ENCODE results near the gene CELSR1. TPM values are rescaled to one million over a fixed set of nuclear protein-coding genes. Genes with fewer than 3 reads are reported as not detected.
A peak's percentile ranks its signal among the peaks of the same experiment; 100 is the strongest.

Gene CELSR1
- total and polyA plus RNA-seq, 8 donors = 0.75 to 3.2 (median 1.2) TPM

GRCh38 chr22:46323162-46323561, 214.3 kb downstream of the CELSR1 start:
- no peak for FAIRE-seq
- Histone ChIP-seq H3K4me3 (no peak overlapping the region), H3K4me1 (no peaks in the 10 kb centered on the region), H3K36me3 (no peaks in the 10 kb centered on the region), H3K9me3 (no peaks in the 10 kb centered on the region), H3K27me3 (no peaks in the 10 kb centered on the region), H3K27ac (no peak overlapping the region)
- intact Hi-C loops (cut with DNase I) = loop anchor here in 1 of 3 donors (5.0 kb wide), 1 partner anchor 321 kb away; no protein-coding TSS in a partner anchor
- 96% methylated on average over 19 of the region's 19 CpGs for WGBS, 2 donors
- DNase-seq = peak in 2 of 6 donors; percentile 11 to 22
- TF ChIP-seq, protein P1, sequence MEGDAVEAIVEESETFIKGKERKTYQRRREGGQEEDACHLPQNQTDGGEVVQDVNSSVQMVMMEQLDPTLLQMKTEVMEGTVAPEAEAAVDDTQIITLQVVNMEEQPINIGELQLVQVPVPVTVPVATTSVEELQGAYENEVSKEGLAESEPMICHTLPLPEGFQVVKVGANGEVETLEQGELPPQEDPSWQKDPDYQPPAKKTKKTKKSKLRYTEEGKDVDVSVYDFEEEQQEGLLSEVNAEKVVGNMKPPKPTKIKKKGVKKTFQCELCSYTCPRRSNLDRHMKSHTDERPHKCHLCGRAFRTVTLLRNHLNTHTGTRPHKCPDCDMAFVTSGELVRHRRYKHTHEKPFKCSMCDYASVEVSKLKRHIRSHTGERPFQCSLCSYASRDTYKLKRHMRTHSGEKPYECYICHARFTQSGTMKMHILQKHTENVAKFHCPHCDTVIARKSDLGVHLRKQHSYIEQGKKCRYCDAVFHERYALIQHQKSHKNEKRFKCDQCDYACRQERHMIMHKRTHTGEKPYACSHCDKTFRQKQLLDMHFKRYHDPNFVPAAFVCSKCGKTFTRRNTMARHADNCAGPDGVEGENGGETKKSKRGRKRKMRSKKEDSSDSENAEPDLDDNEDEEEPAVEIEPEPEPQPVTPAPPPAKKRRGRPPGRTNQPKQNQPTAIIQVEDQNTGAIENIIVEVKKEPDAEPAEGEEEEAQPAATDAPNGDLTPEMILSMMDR (IDR thresholded peaks at IDR 0.05) = no peak
- ATAC-seq = no peak

DNA sequence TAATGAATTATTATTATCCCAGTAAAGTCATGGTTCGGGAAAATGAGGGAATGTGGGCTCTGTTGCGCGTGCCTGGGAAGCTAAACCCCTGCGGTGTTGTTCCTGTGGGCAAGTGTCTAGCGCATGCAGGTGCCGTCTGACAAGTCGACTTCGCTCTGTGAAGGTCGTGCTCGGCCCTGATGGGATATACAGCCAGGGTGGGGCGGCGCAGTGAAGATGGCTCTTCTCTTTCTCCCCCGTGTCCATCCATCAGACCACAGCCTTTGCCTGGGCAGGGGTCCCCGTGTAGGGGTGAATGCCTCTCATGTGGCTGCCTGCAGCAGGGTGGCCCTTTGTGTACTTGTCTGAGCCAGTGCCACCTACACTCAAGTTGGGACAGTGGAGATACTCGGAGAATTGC, 214.7 kb downstream of the CELSR1 start:
- Histone ChIP-seq H3K9me3 (no peaks in the 10 kb centered on the region), H3K27me3 (no peaks in the 10 kb centered on the region), H3K27ac (no peak overlapping the region), H3K36me3 (no peaks in the 10 kb centered on the region), H3K4me3 (no peak overlapping the region), H3K4me1 (no peaks in the 10 kb centered on the region)
- FAIRE-seq = no peak
- TF ChIP-seq, protein P1 (IDR thresholded peaks at IDR 0.05) = no peak
- no peak for ATAC-seq
- DNase-seq = peak in 2 of 6 donors; percentile 10 to 39
- WGBS, 2 donors = 92 to 94% methylated on average over 15 of the region's 15 CpGs
- intact Hi-C loops (cut with DNase I) = loop anchor here in 1 of 3 donors (5.0 kb wide), 1 partner anchor 320 kb away; no protein-coding TSS in a partner anchor

DNA sequence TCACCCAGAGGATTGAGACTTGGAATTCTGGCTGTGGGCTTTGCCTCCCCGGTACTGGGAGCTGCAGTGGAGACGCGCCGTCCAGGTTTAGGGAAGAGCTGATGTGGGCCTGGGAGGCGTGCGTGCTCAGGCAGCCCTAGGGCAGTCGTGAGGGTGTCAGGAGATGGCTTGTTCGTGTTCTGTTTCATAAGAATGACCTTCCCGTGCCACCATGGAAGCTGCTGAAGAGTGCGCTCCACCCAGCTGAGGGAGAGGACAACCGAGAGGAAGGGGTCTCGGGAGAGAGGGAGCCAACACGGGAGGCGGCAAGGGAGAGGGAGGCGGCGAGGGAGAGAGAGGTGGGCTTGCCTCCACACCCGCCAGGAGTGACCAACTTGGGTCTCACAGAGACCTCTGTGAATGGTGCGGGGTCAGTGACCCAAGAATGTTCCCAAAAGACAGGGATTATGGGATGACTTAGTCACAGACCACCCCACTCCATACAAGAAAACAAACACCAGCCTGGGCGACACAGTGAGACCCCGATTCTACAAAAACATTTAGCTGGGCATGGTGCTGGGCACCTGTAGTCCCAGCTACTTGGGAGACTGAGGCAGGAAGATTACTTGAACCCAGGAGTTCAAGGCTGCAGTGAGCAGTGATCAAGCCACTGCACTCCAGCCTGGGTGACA, 216.6 kb downstream of the CELSR1 start:
- ATAC-seq (no peak), DNase-seq (peak in 2 of 6 donors; percentile 4 to 23), FAIRE-seq (no peak)
- intact Hi-C loops (cut with DNase I) = loop anchor here in 1 of 3 donors (5.0 kb wide), 1 partner anchor 319 kb away; no protein-coding TSS in a partner anchor
- TF ChIP-seq, protein P1 (IDR thresholded peaks at IDR 0.05) = no peak
- WGBS, 2 donors = 94% methylated on average over 20 of the region's 20 CpGs
- Histone ChIP-seq H3K27me3 (no peaks in the 10 kb centered on the region), H3K4me1 (no peaks in the 10 kb centered on the region), H3K27ac (no peak overlapping the region), H3K9me3 (no peaks in the 10 kb centered on the region), H3K36me3 (no peaks in the 10 kb centered on the region), H3K4me3 (no peak overlapping the region)

- no peaks in the 10 kb centered on the region for H3K4me1 ChIP-seq
- H3K4me3 ChIP-seq = no peak overlapping the region
- H3K27ac ChIP-seq = no peak overlapping the region
- intact Hi-C loops (cut with DNase I) = loop anchor here in 1 of 3 donors (5.0 kb wide), 1 partner anchor 318 kb away; no protein-coding TSS in a partner anchor
- peak in 2 of 6 donors; percentile 3 to 37 for DNase-seq
- no peak for FAIRE-seq
- no peaks in the 10 kb centered on the region for H3K9me3 ChIP-seq
- no peak for ATAC-seq
- TF ChIP-seq, protein P1 (IDR thresholded peaks at IDR 0.05) = no peak
- WGBS, 2 donors = 92 to 93% methylated on average over 14 of the region's 14 CpGs
- no peaks in the 10 kb centered on the region for H3K36me3 ChIP-seq
- no peaks in the 10 kb centered on the region for H3K27me3 ChIP-seq
These were observed 217.2 kb downstream of the CELSR1 start for GRCh38 chr22:46320166-46320710.

DNA sequence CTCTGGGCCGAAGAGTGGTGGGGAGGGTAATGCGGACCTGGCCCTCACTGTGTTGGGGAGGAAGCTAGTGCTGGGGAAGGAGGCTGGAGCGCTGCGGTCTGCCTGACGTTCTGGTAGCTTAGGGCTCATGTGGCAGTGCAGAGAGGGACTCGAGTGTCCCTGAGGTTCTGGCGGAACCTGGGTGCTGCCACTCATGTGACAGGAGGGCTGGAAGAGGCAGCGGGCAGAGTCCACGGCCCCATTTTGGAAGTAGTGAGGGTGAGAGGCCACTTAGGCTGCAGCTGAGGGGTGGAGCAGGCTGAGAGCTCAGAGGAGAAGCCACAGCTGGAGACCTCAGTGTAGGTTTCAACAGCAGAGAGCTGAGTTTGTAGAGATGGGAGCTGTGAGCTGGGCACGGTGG, 218.1 kb downstream of the CELSR1 start:
- WGBS, 2 donors = 94 to 97% methylated on average over 10 of the region's 10 CpGs
- Histone ChIP-seq H3K36me3 (no peaks in the 10 kb centered on the region), H3K27ac (no peak overlapping the region), H3K27me3 (no peaks in the 10 kb centered on the region), H3K9me3 (no peaks in the 10 kb centered on the region), H3K4me3 (no peak overlapping the region), H3K4me1 (no peaks in the 10 kb centered on the region)
- DNase-seq = peak in 1 of 6 donors; percentile 29
- TF ChIP-seq, protein P1 (IDR thresholded peaks at IDR 0.05) = no peak
- intact Hi-C loops (cut with DNase I) = loop anchor here in 1 of 3 donors (10.0 kb wide), 1 partner anchor 325 kb away; no protein-coding TSS in a partner anchor
- ATAC-seq = no peak
- FAIRE-seq = no peak

Measured in pancreas (tissue), 10 donors.